SHP77 treated with DMSO at 0.1 percent for 48 hours (cell line): ENCODE results near the gene CFAP221.

Experiments used
- DNase-seq: peaks from one replicate; lab custom pipeline; 2025; lab: John Stamatoyannopoulos, UW

CFAP221 gene

DNA sequence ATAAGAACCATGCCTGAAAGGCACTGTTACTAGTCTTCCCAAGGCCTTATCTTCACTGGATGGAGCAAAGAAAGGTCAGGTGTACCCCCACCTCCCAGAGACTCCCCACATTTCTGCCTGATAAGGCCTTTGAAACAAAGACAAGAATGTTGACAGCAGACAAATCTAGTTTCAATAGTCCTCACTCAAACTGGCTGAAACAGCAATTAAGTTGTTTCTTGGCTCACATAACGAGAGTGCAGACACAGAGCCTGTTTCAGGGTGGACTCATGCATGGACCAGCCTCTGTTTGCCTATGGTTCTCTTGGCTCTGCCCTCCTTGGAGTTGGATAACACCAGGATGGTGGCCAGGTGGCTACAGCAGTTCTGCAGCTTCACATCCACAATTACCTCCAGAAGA is 7.5 kb upstream of the CFAP221 start:
- DNase-seq, result no peak

GRCh38 chr2:119537792-119538191 is 6.5 kb upstream of the CFAP221 start:
- no peak for DNase-seq

- DNase-seq, result no peak
These were observed 2.8 kb upstream of the CFAP221 start for GRCh38 chr2:119541476-119541875.

DNA sequence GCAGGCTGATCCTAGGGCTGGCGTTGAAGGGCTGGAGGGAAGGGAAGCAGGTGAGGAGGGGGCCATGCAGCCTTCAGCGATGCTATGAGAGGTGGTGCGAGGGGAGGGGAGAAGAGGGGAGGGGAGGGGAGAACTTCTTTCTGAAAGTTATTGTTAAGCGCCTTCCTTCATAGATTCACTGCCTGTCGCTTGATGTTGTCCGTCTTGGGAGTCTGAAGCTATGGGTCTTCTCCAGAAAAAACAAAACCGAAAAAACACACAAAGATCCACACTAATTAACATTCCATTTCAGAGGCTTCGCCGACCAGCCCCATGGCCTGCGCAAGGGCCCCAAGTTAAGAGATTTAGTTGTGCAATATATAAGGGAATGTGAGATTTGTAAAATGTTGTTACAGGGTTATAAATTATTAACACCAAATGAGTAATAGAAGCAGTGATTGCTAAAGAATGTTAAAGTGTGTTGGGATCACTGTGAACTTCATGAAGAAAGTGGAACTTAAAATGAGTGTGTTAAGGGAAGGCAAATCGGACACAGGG is 758 bp downstream of the CFAP221 start:
- DNase-seq, result no peak

DNA sequence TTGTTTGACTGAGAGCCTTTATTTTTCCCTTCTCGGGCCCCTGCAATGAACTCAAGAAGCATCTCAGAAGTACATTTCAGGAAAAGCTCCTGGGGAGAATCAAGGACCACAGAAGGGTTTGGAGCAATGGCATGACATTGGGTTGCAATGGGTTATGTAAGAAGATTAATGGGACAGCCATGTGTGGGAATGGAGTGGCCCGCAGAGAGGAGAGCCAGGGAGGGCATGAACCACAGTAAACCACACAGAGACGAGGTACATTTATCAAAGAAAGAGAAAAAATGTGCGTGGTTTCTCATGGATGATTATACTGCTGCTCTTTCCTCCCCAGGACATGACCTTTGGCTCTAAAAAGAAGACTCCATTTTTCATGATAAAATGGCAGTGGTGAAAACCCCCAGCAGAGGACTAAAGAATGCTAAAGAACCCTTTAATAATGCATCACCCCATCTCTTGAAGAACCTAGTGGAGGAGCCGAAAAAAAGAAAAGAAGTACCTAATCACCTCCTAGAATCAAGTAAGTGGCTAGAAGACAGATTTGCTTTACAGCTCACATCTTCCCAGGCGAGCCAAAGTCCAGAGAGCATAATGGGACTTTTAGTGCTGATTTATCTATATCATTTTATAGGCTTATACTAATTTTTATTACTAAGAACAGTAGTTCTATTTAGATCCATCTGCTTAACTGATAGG is 1.7 kb downstream of the CFAP221 start:
- DNase-seq, result no peak

- DNase-seq, result no peak
These were observed 2.2 kb downstream of the CFAP221 start for GRCh38 chr2:119546447-119546767.

DNA sequence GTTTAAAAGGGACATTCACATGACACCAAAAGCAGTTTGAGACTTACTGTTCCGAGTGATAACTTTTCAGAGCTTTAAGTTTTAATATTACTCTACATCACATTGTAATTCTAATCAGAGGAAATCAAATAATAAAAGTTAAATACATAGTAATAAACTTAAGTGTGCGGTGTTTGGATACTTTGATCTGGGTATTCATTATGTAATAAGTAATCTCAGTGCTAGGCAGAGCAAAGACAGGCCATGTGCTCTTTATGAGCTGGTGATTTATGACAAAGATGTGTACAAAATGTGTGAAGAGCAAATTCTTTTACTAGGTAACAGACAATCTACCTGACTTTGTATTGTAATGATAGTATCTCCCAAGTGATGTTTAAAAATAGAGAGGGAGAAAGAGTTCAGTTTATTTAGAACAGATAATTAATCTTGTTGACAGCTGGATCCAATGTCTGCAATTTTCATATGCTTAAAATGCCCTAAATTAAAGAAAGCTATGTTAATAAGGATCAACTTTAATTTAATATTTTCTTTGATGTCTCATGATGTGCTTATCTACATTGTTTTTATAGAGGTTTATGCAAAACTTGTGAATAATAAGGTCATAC is 4.4 kb downstream of the CFAP221 start:
- no peak for DNase-seq

DNA sequence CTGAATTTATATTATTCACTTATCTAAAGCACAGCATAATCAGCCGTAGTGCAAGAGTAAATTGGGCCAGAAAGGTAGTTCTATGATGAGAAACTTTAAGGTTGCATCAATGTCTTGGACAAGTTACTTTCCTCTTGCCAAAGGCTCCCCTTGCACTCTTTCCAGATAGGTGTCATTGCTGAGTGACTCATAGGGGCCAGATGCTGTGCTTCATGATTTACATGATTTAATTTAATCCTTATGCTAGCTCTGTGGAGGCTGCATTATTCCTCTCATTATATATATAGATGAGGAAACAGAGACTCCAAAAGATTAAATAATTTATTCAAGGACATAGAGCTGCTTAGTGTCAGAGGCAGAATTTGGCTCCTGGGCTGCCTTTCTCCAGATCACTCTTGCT is 5.0 kb downstream of the CFAP221 start:
- no peak for DNase-seq

GRCh38 chr2:119550346-119550745 is 6.1 kb downstream of the CFAP221 start:
- DNase-seq, result no peak

DNA sequence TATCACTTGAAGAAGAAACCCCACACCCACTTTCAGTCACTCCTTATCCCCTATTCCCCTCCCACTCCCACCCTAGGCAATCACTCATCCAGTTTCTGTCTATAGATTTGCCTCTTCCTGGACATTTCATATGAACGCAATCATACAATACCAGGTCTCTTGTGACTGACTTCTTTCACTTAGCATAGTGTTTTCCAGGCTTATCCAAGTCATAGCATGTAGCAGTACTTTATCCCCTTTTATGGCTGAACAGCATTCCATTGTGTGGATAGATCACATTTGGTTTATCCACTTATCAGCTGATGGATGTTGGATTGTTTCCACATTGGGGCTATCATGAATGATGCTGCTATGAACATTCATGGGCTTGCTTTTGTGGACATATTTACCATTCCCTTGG is 6.6 kb downstream of the CFAP221 start:
- DNase-seq, result no peak

- no peak for DNase-seq
These were observed 8.7 kb downstream of the CFAP221 start for GRCh38 chr2:119552902-119553301.

GRCh38 chr2:119553687-119554344 is 9.6 kb downstream of the CFAP221 start:
- DNase-seq, result no peak

- no peak for DNase-seq
These were observed 21.2 kb downstream of the CFAP221 start for GRCh38 chr2:119565481-119565880.

- DNase-seq, result no peak
These were observed 23.0 kb downstream of the CFAP221 start for GRCh38 chr2:119567292-119567691.

DNA sequence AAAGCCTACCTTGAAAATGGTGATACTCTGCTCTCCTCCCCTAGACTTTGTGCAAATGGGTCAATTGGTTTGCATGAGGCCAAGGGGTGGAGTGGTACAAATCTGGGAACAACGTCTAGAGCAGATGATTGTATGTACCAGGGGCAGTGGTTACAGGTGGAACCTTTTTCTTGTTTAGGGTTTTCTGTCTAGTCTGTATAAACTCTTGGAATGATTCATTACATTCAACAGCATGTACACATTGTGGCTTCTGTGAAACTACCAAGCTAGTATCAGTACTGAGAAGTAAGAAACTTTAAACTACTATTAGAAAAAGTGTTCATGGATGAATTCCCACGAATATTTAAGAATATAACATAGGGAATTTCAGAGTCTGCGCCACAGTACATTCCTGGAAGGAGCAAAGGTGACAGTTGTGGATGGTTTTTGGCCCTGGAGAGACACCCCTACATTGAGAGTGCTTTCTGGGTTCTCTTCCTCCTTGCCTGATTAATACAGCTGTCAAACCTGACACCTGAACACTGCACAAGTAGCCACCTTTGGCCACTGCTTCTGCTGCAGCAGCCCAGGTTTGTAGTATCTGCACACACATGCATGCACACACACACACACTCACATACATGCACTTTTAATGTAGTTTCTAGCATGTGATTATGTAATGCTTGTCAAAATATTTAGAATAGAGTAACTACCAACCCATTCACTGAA is 30.0 kb downstream of the CFAP221 start:
- no peak for DNase-seq

- DNase-seq, result no peak
These were observed 30.6 kb downstream of the CFAP221 start for GRCh38 chr2:119574864-119575263.

DNA sequence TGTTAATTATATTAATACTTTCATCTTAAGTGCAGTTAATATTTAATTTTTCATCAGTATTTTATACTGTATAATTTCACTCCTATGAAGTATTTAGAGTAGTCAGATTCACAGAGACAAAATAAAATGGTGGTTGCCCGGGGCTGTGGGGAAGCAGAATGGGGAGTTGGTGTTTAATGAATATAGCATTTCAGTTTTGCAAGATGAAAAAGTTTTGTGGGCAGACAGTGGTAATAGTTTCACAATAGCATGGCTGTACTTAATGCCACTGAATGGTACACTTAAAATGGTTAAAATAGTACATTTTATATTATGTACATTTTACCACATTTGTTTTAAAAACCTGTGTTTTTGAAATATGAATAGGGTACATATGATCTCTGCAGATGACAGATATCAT is 31.2 kb downstream of the CFAP221 start:
- no peak for DNase-seq

DNA sequence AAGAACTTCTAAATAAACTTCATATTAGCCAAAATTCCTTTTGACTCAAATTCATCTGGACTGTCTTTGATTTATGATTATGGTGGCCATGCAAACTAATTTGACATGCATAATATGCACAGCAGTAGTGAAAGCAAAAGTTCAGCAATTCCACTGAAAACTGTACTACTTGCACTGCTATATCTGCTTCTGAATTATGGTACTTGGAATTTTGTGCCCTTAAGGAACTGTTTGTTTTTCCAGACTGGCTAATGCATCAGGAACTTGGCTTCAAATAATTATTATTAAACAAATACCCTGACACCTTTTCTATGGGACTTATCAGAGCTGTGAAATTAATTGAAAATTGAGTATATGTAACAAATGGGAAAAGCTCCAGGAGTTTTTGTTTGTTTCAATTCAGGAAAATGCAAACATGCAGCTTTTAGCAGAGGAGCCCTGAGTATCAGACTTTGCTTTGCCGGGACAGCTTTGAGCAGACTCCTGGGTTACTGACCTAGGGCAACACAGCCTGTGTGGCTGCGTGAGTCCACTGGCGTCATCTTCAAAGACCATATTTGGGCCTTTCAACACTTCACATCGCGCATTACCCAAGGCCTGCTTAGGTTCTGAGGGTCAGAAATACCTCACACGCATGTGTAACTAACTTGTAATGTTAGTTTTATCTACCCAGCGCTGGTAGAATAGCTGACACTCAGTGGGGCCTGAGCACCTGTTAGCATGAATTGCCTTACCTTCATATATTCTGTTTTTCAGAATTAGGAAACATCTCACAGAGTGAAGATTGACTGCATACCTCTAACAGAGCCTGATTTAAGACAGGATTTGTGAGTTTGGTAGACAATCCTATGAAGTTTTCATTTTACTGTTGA is 35.4 kb downstream of the CFAP221 start:
- no peak for DNase-seq

- DNase-seq, result no peak
These were observed 36.4 kb downstream of the CFAP221 start for GRCh38 chr2:119580550-119581072.

DNA sequence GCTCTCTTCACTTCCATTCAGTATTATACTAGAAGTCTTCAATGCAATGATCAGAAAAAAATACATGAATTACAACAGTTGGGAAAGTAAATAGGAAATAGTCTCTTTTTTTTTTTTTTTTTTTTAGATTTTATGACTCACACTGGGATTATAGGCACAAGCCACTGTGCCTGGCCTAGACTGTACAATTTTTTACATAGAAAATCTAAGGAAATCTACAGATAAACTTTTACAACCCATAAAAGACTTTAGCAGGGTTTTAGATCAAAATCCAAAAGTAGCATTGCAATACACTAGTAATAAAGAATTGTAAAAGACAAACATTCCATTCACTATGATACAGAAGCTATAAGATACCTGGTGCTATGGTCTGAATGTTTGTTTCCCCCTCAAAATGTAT is 39.0 kb downstream of the CFAP221 start:
- DNase-seq, result no peak

GRCh38 chr2:119584469-119584868 is 40.2 kb downstream of the CFAP221 start:
- no peak for DNase-seq

DNA sequence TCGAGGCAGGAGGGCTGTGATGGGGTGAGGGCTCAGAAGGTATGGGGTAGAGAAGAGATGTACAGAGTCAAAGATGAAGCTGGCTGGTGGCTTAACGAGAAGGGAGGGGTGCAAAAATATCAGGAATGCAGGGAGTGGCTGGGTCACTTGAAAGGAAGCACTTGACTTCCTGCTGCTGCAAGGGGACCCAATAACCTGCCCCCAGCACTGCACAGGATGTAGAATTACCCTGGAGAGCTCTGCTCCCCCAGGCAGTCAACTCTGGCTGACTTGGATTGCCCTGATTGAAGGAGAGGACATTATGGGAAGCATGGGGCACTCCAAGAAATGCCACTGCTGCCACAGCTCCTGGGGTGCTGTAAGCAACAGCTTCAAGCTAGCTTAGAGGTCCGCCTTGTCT is 41.8 kb downstream of the CFAP221 start:
- no peak for DNase-seq
